ENCODE results near the gene HDDC3.

DNA sequence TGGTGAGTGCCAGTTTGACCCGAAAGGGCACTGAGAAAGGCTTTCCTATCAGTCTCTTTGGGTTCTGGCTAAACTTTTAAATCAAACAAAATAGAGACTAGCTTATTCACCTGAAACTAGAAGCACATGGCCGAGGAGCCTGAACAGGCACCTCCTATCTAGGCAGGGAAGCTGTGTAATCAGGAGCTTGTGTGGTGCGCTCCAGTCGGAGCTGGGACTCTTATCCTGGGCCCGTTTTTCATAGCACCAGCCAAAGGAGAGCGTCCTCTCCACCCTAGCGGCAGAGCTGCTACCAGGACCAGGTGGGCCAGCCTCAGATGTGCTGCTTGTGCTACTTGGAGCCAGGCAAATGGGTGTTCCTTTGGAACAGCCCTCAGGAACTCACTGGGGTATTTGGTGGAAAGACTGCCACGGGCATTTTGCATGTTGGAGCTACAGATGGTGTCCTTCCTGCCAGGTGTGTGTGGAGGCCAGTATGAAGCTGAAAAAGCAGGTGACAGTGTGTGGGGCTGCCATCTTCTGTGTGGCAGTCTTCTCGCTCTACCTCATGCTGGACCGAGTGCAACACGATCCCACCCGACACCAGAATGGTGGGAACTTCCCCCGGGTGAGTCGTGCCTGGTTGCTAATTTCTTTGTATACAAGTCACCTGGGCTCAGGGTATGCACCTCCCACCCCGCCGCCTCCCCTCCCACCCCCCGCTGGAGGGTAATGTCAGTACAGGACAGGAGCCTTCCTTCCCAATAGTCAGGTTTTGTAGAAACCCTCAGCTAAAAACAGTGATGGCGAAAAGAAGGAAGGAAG lies 28.4 kb downstream of the HDDC3 start:
- TF ChIP-seq, protein P1, sequence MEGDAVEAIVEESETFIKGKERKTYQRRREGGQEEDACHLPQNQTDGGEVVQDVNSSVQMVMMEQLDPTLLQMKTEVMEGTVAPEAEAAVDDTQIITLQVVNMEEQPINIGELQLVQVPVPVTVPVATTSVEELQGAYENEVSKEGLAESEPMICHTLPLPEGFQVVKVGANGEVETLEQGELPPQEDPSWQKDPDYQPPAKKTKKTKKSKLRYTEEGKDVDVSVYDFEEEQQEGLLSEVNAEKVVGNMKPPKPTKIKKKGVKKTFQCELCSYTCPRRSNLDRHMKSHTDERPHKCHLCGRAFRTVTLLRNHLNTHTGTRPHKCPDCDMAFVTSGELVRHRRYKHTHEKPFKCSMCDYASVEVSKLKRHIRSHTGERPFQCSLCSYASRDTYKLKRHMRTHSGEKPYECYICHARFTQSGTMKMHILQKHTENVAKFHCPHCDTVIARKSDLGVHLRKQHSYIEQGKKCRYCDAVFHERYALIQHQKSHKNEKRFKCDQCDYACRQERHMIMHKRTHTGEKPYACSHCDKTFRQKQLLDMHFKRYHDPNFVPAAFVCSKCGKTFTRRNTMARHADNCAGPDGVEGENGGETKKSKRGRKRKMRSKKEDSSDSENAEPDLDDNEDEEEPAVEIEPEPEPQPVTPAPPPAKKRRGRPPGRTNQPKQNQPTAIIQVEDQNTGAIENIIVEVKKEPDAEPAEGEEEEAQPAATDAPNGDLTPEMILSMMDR (IDR thresholded peaks at IDR 0.05; ENCODE audit: extremely low read depth in 1 of 2, insufficient read depth in 1 of 2, low read depth in 1 of 2, low read length in 2 of 2): no peak
- TF ChIP-seq POLR2A (IDR thresholded peaks at IDR 0.05; ENCODE audit: low read depth, low read length): no peak
- TF ChIP-seq EZH2 (IDR thresholded peaks at IDR 0.05; ENCODE audit: borderline replicate concordance, low read depth, low read length, severe bottlenecking): no peak
- no peak for TF ChIP-seq MYC (IDR thresholded peaks at IDR 0.05; ENCODE audit: low read depth, low read length)
